ENCODE measurements around the gene PLA2G4A.

Gene PLA2G4A

GRCh38 chr1:186977266-186977957 is 148.7 kb downstream of the PLA2G4A start:
- TF ChIP-seq CTCF (IDR thresholded peaks at IDR 0.05; ENCODE audit: unreplicated experiment in 3 of 3) = no peak
- Mint-ChIP-seq H3K36me3 (ENCODE audit: low read depth) (no peaks in the 10 kb centered on the region), H3K27me3 (ENCODE audit: low read depth) (no peaks in the 10 kb centered on the region), H3K27ac (no peak overlapping the region), H3K9me3 (no peaks in the 10 kb centered on the region), H3K4me3 (no peak overlapping the region), H3K4me1 (peaks cover 6% of the 10 kb centered on the region)

- Mint-ChIP-seq H3K9me3 (no peaks in the 10 kb centered on the region), H3K27ac (no peak overlapping the region), H3K36me3 (ENCODE audit: low read depth) (no peaks in the 10 kb centered on the region), H3K27me3 (ENCODE audit: low read depth) (no peaks in the 10 kb centered on the region), H3K4me1 (peaks cover 6% of the 10 kb centered on the region), H3K4me3 (no peak overlapping the region)
- TF ChIP-seq CTCF (IDR thresholded peaks at IDR 0.05; ENCODE audit: unreplicated experiment in 3 of 3) = no peak
Measured at GRCh38 chr1:186978596-186979556, 150.1 kb downstream of the PLA2G4A start.

GRCh38 chr1:186980400-186980799 is 151.7 kb downstream of the PLA2G4A start:
- Mint-ChIP-seq H3K4me1 (no peaks in the 10 kb centered on the region), H3K4me3 (no peak overlapping the region), H3K36me3 (ENCODE audit: low read depth) (no peaks in the 10 kb centered on the region), H3K9me3 (no peaks in the 10 kb centered on the region), H3K27me3 (ENCODE audit: low read depth) (no peaks in the 10 kb centered on the region), H3K27ac (no peak overlapping the region)
- no peak for TF ChIP-seq CTCF (IDR thresholded peaks at IDR 0.05; ENCODE audit: unreplicated experiment in 3 of 3)

GRCh38 chr1:186982116-186982515 is 153.4 kb downstream of the PLA2G4A start:
- no peaks in the 10 kb centered on the region for H3K27me3 Mint-ChIP-seq (ENCODE audit: low read depth)

GRCh38 chr1:186983327-186983726 is 154.6 kb downstream of the PLA2G4A start:
- Mint-ChIP-seq H3K9me3 (no peaks in the 10 kb centered on the region), H3K4me1 (no peaks in the 10 kb centered on the region), H3K27ac (no peak overlapping the region), H3K4me3 (no peak overlapping the region), H3K36me3 (ENCODE audit: low read depth) (no peaks in the 10 kb centered on the region), H3K27me3 (ENCODE audit: low read depth) (no peaks in the 10 kb centered on the region)
- no peak for TF ChIP-seq CTCF (IDR thresholded peaks at IDR 0.05; ENCODE audit: unreplicated experiment in 3 of 3)

More at GRCh38 chr1:186982116-186982515, 153.4 kb downstream of the PLA2G4A start:
- H3K9me3 Mint-ChIP-seq = no peaks in the 10 kb centered on the region
- no peaks in the 10 kb centered on the region for H3K36me3 Mint-ChIP-seq (ENCODE audit: low read depth)
- H3K4me3 Mint-ChIP-seq = no peak overlapping the region
- no peak overlapping the region for H3K27ac Mint-ChIP-seq
- TF ChIP-seq CTCF (IDR thresholded peaks at IDR 0.05; ENCODE audit: unreplicated experiment in 3 of 3) = no peak
- no peaks in the 10 kb centered on the region for H3K4me1 Mint-ChIP-seq
